ENCODE data around the gene GABRR1.
A peak's percentile ranks its signal among the peaks of the same experiment; 100 is the strongest.

GABRR1 gene

DNA sequence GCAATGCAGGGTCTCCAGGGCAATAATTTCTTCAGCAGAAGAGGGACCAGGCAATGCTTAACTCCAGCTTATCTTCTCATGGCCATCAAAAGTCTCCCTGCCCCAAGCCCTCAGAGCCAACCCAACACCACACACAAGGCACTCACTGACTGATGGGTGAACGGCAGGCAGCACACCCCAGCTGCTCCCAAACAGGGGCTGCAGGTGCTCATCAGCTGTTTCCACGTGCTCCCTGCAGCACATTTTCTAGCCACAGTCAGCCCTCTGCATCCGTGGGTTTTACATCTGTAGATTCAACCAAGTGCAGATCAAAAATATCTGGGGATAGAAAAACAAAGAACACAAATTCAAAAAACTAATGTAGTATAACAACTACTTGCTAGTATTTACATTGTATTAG lies 4.0 kb upstream of the GABRR1 start:
- DNase-seq (ENCODE audit: low read depth in 2 of 2) = no peak
- H3K4me3 ChIP-seq (replicated peaks in 1 of 2; ENCODE audit: low read depth in 2 of 2, low read length in 2 of 2) = no peak overlapping the region
- TF ChIP-seq, protein P1, sequence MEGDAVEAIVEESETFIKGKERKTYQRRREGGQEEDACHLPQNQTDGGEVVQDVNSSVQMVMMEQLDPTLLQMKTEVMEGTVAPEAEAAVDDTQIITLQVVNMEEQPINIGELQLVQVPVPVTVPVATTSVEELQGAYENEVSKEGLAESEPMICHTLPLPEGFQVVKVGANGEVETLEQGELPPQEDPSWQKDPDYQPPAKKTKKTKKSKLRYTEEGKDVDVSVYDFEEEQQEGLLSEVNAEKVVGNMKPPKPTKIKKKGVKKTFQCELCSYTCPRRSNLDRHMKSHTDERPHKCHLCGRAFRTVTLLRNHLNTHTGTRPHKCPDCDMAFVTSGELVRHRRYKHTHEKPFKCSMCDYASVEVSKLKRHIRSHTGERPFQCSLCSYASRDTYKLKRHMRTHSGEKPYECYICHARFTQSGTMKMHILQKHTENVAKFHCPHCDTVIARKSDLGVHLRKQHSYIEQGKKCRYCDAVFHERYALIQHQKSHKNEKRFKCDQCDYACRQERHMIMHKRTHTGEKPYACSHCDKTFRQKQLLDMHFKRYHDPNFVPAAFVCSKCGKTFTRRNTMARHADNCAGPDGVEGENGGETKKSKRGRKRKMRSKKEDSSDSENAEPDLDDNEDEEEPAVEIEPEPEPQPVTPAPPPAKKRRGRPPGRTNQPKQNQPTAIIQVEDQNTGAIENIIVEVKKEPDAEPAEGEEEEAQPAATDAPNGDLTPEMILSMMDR (IDR thresholded peaks at IDR 0.05; ENCODE audit: low read depth, low read length) = no peak

DNA sequence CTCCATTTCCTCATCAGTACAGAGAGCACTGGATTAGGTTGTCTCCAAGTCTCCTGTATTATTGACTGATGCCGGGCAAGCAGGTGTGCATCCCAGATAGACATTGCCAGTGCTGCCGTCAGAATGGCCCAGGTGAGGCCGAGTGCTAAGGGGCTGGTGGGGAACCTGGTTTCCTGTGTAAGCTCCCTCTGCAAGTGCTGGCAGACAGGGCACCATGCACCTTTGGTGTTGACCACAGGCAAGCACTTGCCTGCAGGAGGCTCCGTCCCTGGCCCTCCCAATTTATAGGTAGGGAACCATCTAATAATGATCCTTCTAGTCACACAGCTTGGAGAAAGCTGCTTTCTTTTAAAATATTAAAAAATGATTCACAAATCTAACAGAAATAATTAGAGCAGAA lies 747 bp downstream of the GABRR1 start:
- TF ChIP-seq, protein P1 (IDR thresholded peaks at IDR 0.05; ENCODE audit: low read depth, low read length) = no peak
- no peak overlapping the region for H3K4me3 ChIP-seq (replicated peaks in 1 of 2; ENCODE audit: low read depth in 2 of 2, low read length in 2 of 2)
- DNase-seq (ENCODE audit: low read depth in 2 of 2) = no peak

DNA sequence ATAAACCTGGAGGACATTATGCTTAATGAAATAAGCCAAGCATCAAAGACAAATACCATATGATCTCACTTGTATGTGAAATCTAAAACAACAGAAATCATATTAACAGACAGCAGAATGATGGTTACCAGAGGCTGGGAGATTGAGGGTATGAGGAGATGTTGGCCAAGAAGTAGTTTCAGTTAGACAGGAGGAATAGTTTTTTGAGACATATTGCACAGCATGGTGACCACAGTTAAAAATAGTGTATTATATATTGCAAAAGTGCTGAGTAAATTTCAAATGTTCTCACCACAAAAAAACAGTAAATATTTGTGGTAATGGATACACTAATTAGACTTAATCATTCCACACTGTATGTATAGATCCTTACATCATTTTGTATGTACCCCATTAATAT lies 1.8 kb downstream of the GABRR1 start:
- TF ChIP-seq, protein P1 (IDR thresholded peaks at IDR 0.05; ENCODE audit: low read depth, low read length) = no peak
- no peak for DNase-seq (ENCODE audit: low read depth in 2 of 2)
- H3K4me3 ChIP-seq (replicated peaks in 1 of 2; ENCODE audit: low read depth in 2 of 2, low read length in 2 of 2) = no peak overlapping the region

DNA sequence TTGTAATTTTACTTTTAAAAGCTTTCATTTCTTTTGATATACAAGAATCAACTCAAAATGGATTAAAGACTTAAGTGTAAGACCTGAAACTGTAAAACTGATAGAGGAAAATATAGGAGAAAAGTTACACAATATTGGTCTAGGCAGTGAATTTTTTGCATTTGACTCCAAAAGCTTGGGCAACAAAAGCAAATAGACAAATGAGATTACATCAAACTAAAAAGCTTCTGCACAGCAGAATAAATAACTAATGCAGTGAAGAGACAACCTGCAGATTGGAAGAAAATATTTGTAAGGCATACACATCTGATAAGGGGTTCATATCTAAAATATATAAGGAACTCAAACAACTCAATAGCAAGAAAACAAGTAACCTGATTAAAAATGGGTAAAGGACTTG lies 3.0 kb downstream of the GABRR1 start:
- TF ChIP-seq, protein P1 (IDR thresholded peaks at IDR 0.05; ENCODE audit: low read depth, low read length) = no peak
- no peak overlapping the region for H3K4me3 ChIP-seq (replicated peaks in 1 of 2; ENCODE audit: low read depth in 2 of 2, low read length in 2 of 2)
- no peak for DNase-seq (ENCODE audit: low read depth in 2 of 2)

DNA sequence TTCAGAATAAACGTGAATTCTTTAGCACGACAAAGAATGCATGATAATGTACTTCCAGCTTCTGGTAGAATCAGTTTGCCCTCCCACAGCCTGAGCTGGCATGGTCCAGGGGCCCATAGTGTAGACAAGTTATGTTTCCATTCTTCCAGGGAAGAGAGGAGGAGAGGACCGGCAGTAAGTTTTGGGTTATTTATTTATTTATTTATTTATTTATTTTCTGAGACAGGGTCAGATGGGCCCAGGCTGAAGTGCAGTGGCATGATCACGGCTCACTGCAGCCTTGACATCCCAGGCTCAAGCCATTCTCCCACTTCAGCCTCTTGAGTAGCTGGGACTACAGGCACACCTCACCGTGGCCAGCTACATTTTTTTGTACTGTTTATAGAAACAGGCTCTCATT lies 4.7 kb downstream of the GABRR1 start:
- DNase-seq (ENCODE audit: low read depth in 2 of 2) = no peak
- H3K4me3 ChIP-seq (replicated peaks in 1 of 2; ENCODE audit: low read depth in 2 of 2, low read length in 2 of 2) = no peak overlapping the region
- TF ChIP-seq, protein P1 (IDR thresholded peaks at IDR 0.05; ENCODE audit: low read depth, low read length) = no peak

DNA sequence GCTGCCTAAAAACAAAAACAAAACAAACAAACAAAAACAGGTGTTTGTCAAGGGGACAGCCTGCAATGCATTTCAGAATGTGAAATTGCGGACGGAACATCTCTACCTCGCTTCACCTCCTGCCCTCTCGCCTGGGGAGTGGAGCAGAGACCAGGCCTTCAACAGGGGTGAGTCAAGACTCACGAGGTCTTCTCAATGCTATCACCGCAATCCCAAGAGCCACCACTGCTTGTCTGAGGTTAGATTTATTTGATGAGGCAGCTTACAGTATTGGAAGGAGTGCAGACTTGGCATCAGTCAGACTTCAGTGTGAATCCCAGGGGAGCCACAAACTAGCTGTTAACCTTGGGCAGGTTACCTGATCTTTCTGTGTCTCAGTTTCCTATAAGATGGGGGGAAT lies 7.7 kb downstream of the GABRR1 start:
- no peak overlapping the region for H3K4me3 ChIP-seq (replicated peaks in 1 of 2; ENCODE audit: low read depth in 2 of 2, low read length in 2 of 2)
- TF ChIP-seq, protein P1 (IDR thresholded peaks at IDR 0.05; ENCODE audit: low read depth, low read length) = no peak
- DNase-seq (ENCODE audit: low read depth in 2 of 2) = no peak

DNA sequence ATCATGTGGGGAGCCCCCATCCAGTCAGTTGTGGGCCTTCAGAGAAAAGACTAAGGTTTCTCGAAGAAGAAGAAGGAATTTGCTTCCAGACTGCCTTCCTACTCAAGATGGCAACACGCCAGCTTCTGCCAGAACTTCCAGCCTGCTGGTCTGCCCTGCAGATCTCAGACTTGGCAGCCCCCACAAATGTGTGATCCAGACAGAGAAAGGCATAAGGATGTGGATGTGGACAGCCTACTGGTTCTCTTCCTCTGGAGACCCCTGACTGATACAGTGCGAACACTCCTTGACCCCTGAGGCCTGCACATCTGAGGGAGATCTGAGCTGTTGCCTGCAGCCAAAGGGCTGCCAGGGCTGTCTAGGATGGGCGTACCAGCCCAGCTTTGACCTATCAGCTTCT lies 8.6 kb downstream of the GABRR1 start:
- H3K4me3 ChIP-seq (replicated peaks in 1 of 2; ENCODE audit: low read depth in 2 of 2, low read length in 2 of 2) = no peak overlapping the region
- TF ChIP-seq, protein P1 (IDR thresholded peaks at IDR 0.05; ENCODE audit: low read depth, low read length) = no peak
- peak in 1 of 2 donors; percentile 8 for DNase-seq (ENCODE audit: low read depth in 2 of 2)

All from cardiac fibroblast (primary cell).